HCT116 (cell line): ENCODE data around the gene STK39. TPM values are rescaled to one million over a fixed set of nuclear protein-coding genes. Genes with fewer than 3 reads are reported as not detected.

Experiments used
- ATAC-seq: fragments of 200-7000 bp; cut with Tn5 transposase; 2 replicates; pipeline ENCODE4 v1.9.1; 2020; ENCODE audit warnings: mild to moderate bottlenecking, moderate library complexity
- BruUV-seq: library from RNA; stranded (reverse); fragments of 400-500 nt; replicated peaks from 2 replicates; lab custom pipeline; 2021; lab: Mats Ljungman, UMichigan
- CTCF ChIA-PET: fragments of 300-600 bp; sonication (Branson Sonifier 250); formaldehyde crosslinking; loops from one replicate; lab custom pipeline; 2021; ENCODE audit warnings: antibody characterized with exemption; lab: Charles Lee
- POLR2A ChIA-PET: fragments of 300-600, 350-600 bp; sonication (Branson Sonifier 250); formaldehyde crosslinking; loops from one replicate; lab custom pipeline; 2021; ENCODE audit warnings: antibody characterized with exemption; lab: Charles Lee
- RAD21 ChIA-PET, 2 experiments: fragments of 300-600 bp; sonication (Branson Sonifier 250); formaldehyde crosslinking; loops; one replicate each; lab custom pipeline; 2023; ENCODE audit warnings: low total read pairs in 2 of 2; ENCODE audit not compliant: uncharacterized antibody in 2 of 2, unreplicated experiment in 2 of 2, low non-redundant PET in 1 of 2; lab: Charles Lee
- DNase-seq: peaks from one replicate; pipeline ENCODE4 v3.0.0-alpha.2; 2010; ENCODE audit warnings: low read depth, low spot score
- H2AFZ ChIP-seq: fragments of 200-600 bp; shearing (Covaris generic), sonication (generic); 2 replicates; pipeline ENCODE4 v1.6.1; 2017; ENCODE audit warnings: low read depth, mixed run types, mixed read lengths, antibody characterized with exemption, low read length; ENCODE audit not compliant: poor library complexity, severe bottlenecking
- H3K27ac ChIP-seq: 2 replicates; pipeline ENCODE4 v1.5.1; 2012; ENCODE audit warnings: low read depth, low read length
- H3K27me3 ChIP-seq: fragments of 200-600 bp; sonication (generic); 2 replicates; pipeline ENCODE4 v1.6.1; 2016; ENCODE audit warnings: mixed run types, low read length, mixed read lengths; ENCODE audit not compliant: insufficient read depth
- H3K36me3 ChIP-seq, 2 experiments: fragments of 200-500 bp in 1 of 2; fragments of 200-600 bp in 1 of 2; sonication (Bioruptor generic) in 1 of 2; sonication (generic) in 1 of 2; 2 replicates each; pipeline versions ENCODE4 v1.5.1 to v1.6.1; 2014 to 2016; ENCODE audit warnings: low read length in 2 of 2, inconsistent platforms in 1 of 2, mixed read lengths in 1 of 2, mixed run types in 1 of 2; ENCODE audit not compliant: insufficient read depth in 2 of 2, control insufficient read depth in 1 of 2
- H3K4me1 ChIP-seq, 2 experiments: fragments of 200-600 bp in 1 of 2; sonication (generic) in 1 of 2; 2 replicates each; pipeline versions ENCODE4 v1.5.1 to v1.6.1; 2012 to 2017; ENCODE audit warnings: low read length in 2 of 2, inconsistent platforms in 1 of 2, mild to moderate bottlenecking in 1 of 2, mixed read lengths in 1 of 2, mixed run types in 1 of 2, moderate library complexity in 1 of 2; ENCODE audit not compliant: insufficient read depth in 2 of 2, control insufficient read depth in 1 of 2
- H3K4me2 ChIP-seq: fragments of 200-600 bp; sonication (generic); 2 replicates; pipeline ENCODE4 v1.6.1; 2017; ENCODE audit warnings: mixed run types, low read length, mixed read lengths
- H3K4me3 ChIP-seq, 2 experiments: fragments of 200-600 bp in 1 of 2; sonication (generic) in 1 of 2; replicated peaks in 1 of 2; 2 replicates each; pipeline ENCODE4 v1.5.1; 2011 to 2016; ENCODE audit warnings: low read length in 2 of 2, control low read depth in 1 of 2, low read depth in 1 of 2, mild to moderate bottlenecking in 1 of 2, mixed read lengths in 1 of 2, mixed run types in 1 of 2
- H3K79me2 ChIP-seq: fragments of 200-600 bp; sonication (generic); 2 replicates; pipeline ENCODE4 v1.6.1; 2017; ENCODE audit warnings: mild to moderate bottlenecking, mixed run types, low read length, moderate library complexity, mixed read lengths; ENCODE audit not compliant: insufficient read depth
- H3K9ac ChIP-seq: fragments of 200-600 bp; sonication (generic); 2 replicates; pipeline ENCODE4 v1.6.1; 2016; ENCODE audit warnings: low read length, mixed read lengths
- H3K9me2 ChIP-seq: fragments of 200-600 bp; sonication (generic), shearing (Covaris generic); 2 replicates; pipeline ENCODE4 v1.6.1; 2017; ENCODE audit warnings: mixed run types, mild to moderate bottlenecking, moderate library complexity; ENCODE audit not compliant: insufficient read depth
- H3K9me3 ChIP-seq, 2 experiments: fragments of 200-500 bp in 1 of 2; fragments of 200-600 bp in 1 of 2; sonication (Bioruptor generic) in 1 of 2; sonication (generic) in 1 of 2; 2 replicates each; pipeline ENCODE4 v1.6.1; 2014 to 2017; ENCODE audit warnings: low read length in 2 of 2, mixed read lengths in 2 of 2, inconsistent platforms in 1 of 2, low read depth in 1 of 2, mild to moderate bottlenecking in 1 of 2, mixed run types in 1 of 2, moderate library complexity in 1 of 2; ENCODE audit not compliant: control insufficient read depth in 1 of 2, insufficient read depth in 1 of 2
- H4K20me1 ChIP-seq: fragments of 200-600 bp; sonication (generic), shearing (Covaris generic); 2 replicates; pipeline ENCODE4 v1.6.1; 2017; ENCODE audit warnings: mixed run types, mild to moderate bottlenecking, moderate library complexity; ENCODE audit not compliant: insufficient read depth
- CEBPB ChIP-seq: IDR thresholded peaks from 2 replicates; pipeline ENCODE4 v1.6.1; 2012; ENCODE audit warnings: low read depth
- EZH2phosphoT487 ChIP-seq: fragments of 200-600 bp; IDR thresholded peaks from 2 replicates; pipeline ENCODE4 v1.6.1; 2018; ENCODE audit warnings: antibody characterized with exemption, borderline replicate concordance
- FOSL1 ChIP-seq: IDR thresholded peaks from 2 replicates; pipeline ENCODE4 v1.6.1; 2012; ENCODE audit warnings: low read depth
- JUND ChIP-seq: IDR thresholded peaks from 2 replicates; pipeline ENCODE4 v1.6.1; 2012
- POLR2A ChIP-seq: IDR thresholded peaks from 2 replicates; pipeline ENCODE4 v1.7.0; 2011; ENCODE audit warnings: borderline replicate concordance; ENCODE audit not compliant: insufficient read depth, insufficient read length; ENCODE audit errors: extremely low read depth
- POLR2AphosphoS5 ChIP-seq: IDR thresholded peaks from 2 replicates; pipeline ENCODE4 v1.6.1; 2011; ENCODE audit warnings: mild to moderate bottlenecking, low read depth, low read length, moderate library complexity
- SIN3A ChIP-seq: IDR thresholded peaks from 2 replicates; pipeline ENCODE4 v1.6.1; 2012; ENCODE audit warnings: low read depth
- SP1 ChIP-seq: IDR thresholded peaks from 2 replicates; pipeline ENCODE4 v1.6.1; 2012; ENCODE audit warnings: low read depth
- ZFX ChIP-seq: fragments of 450-650 bp; IDR thresholded peaks from 2 replicates; pipeline ENCODE4 v1.6.1; 2017
- intact Hi-C: fragments of 100-400 bp; cut with micrococcal nuclease; formaldehyde crosslinking; loops from 2 replicates; pipeline ENCODE4 v1.10.0; 2022
- total RNA-seq: library from RNA; stranded (reverse); gene quantifications from one replicate; pipeline ENCODE4 v1.2.1, GENCODE V29; 2021; ENCODE audit not compliant: unreplicated experiment
- TF ChIP-seq, protein P1 (sequence below): IDR thresholded peaks from 2 replicates; pipeline ENCODE4 v1.6.1; 2011; ENCODE audit warnings: mild to moderate bottlenecking, low read length, moderate library complexity; ENCODE audit not compliant: insufficient replicate concordance; ENCODE audit errors: extremely low read depth

Gene STK39
- total RNA-seq, 1 experiment from 2014 or later: 118 TPM

DNA sequence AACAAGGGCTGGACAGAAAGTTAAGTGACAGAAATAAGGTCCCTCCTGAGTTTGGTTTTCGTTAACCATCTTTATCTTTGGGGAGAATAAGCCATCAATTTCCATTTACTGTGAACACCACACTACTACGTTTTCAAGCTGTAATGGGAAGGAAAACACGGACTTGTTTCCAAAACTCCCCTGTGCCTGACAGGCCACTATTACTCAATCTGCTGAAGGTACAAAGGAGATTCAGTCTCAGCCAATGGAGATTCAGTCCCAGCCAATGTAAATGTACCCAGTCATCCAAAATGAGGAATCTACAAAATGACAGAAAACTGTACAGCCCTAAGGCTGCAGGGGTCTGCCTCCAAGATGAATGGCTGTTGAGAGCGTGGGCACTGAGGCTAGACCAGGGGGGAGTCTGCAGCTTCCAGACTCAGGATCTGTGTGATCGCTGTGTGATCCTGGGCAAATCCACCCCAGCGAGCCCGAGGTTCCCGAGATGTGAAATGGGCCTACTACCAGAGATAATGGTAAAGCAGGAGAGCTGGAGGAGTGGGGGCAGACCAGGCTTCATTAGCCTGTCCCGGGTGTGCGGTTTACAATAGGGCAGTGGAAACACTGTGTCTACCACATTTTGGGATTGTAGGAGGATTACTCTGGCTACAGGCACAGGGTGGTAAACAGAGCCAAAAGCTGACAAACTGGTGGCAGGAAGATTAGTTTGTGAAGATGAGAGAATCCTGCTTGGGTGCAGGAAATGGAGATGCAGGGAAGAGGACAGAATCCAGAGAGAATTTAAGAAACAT is 284.8 kb downstream of the STK39 start:
- intact Hi-C loops: no loop called here
- H2AFZ ChIP-seq: no peak overlapping the region
- ChIA-PET POLR2A (no interaction called here), RAD21 (no interaction called here), CTCF (no interaction called here)
- no TSS peak for BruUV-seq
- no peak overlapping the region for H3K9ac ChIP-seq
- H3K9me2 ChIP-seq: no peaks in the 10 kb centered on the region
- H3K79me2 ChIP-seq: no peaks in the 10 kb centered on the region
- ATAC-seq (no peak), DNase-seq (no peak)
- no peak overlapping the region for H3K4me2 ChIP-seq
- peaks cover 0 to 15% of the 10 kb centered on the region in 2 experiments; a peak in 2 of 4 replicates for H3K36me3 ChIP-seq
- no peaks in the 10 kb centered on the region for H3K4me1 ChIP-seq
- no peaks in the 10 kb centered on the region for H3K9me3 ChIP-seq
- TF ChIP-seq POLR2A (no peak), JUND (no peak), ZFX (no peak), EZH2phosphoT487 (no peak), SIN3A (no peak), SP1 (no peak), POLR2AphosphoS5 (no peak), CEBPB (no peak), FOSL1 (no peak)
- TF ChIP-seq, protein P1, sequence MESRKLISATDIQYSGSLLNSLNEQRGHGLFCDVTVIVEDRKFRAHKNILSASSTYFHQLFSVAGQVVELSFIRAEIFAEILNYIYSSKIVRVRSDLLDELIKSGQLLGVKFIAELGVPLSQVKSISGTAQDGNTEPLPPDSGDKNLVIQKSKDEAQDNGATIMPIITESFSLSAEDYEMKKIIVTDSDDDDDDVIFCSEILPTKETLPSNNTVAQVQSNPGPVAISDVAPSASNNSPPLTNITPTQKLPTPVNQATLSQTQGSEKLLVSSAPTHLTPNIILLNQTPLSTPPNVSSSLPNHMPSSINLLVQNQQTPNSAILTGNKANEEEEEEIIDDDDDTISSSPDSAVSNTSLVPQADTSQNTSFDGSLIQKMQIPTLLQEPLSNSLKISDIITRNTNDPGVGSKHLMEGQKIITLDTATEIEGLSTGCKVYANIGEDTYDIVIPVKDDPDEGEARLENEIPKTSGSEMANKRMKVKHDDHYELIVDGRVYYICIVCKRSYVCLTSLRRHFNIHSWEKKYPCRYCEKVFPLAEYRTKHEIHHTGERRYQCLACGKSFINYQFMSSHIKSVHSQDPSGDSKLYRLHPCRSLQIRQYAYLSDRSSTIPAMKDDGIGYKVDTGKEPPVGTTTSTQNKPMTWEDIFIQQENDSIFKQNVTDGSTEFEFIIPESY: no peak
- no peak overlapping the region for H3K4me3 ChIP-seq
- no peaks in the 10 kb centered on the region for H3K27me3 ChIP-seq
- no peaks in the 10 kb centered on the region; the same call in 1 of the 2 replicates for H4K20me1 ChIP-seq
- H3K27ac ChIP-seq: no peak overlapping the region
